HG02970 (cell line): Measurements from ENCODE around the gene ENOX1.

Experiments used
- ATAC-seq: cut with Tn5 transposase; IDR thresholded peaks from one replicate; pipeline ENCODE4 v1.9.1; 2021; ENCODE audit warnings: mild to moderate bottlenecking, moderate library complexity, moderate number of reproducible peaks; ENCODE audit not compliant: unreplicated experiment, low FRiP score

The ENOX1 gene

GRCh38 chr13:43339145-43339804, 447.5 kb downstream of the ENOX1 start:
- ATAC-seq = no peak

GRCh38 chr13:43335764-43336163, 451.0 kb downstream of the ENOX1 start:
- no peak for ATAC-seq

GRCh38 chr13:43333176-43333575, 453.6 kb downstream of the ENOX1 start:
- no peak for ATAC-seq

GRCh38 chr13:43331672-43332071, 455.1 kb downstream of the ENOX1 start:
- ATAC-seq = no peak

GRCh38 chr13:43329702-43330101, 457.1 kb downstream of the ENOX1 start:
- no peak for ATAC-seq

- no peak for ATAC-seq
Observed at GRCh38 chr13:43328907-43329306, 457.9 kb downstream of the ENOX1 start.

GRCh38 chr13:43326100-43326499, 460.7 kb downstream of the ENOX1 start:
- no peak for ATAC-seq

GRCh38 chr13:43325636-43326035, 461.1 kb downstream of the ENOX1 start:
- ATAC-seq = no peak

- no peak for ATAC-seq
Observed at GRCh38 chr13:43324129-43324528, 462.6 kb downstream of the ENOX1 start.

GRCh38 chr13:43319617-43320444, 466.9 kb downstream of the ENOX1 start:
- no peak for ATAC-seq

- ATAC-seq = no peak
Observed at GRCh38 chr13:43316946-43317353, 469.8 kb downstream of the ENOX1 start.

- ATAC-seq = no peak
Observed at GRCh38 chr13:43316281-43316680, 470.5 kb downstream of the ENOX1 start.

- ATAC-seq = no peak
Observed at GRCh38 chr13:43315522-43315921, 471.2 kb downstream of the ENOX1 start.

GRCh38 chr13:43309311-43309710, 477.5 kb downstream of the ENOX1 start:
- ATAC-seq = no peak

- ATAC-seq = no peak
Observed at GRCh38 chr13:43307921-43308433, 478.8 kb downstream of the ENOX1 start.

GRCh38 chr13:43307221-43307920, 479.4 kb downstream of the ENOX1 start:
- no peak for ATAC-seq

- ATAC-seq = no peak
Observed at GRCh38 chr13:43306372-43306771, 480.4 kb downstream of the ENOX1 start.

GRCh38 chr13:43305416-43305815, 481.4 kb downstream of the ENOX1 start:
- no peak for ATAC-seq

- ATAC-seq = no peak
Observed at GRCh38 chr13:43304945-43305344, 481.8 kb downstream of the ENOX1 start.

GRCh38 chr13:43304449-43304848, 482.3 kb downstream of the ENOX1 start:
- ATAC-seq = no peak
